ENCODE measurements around the gene COL13A1.

COL13A1 gene

DNA sequence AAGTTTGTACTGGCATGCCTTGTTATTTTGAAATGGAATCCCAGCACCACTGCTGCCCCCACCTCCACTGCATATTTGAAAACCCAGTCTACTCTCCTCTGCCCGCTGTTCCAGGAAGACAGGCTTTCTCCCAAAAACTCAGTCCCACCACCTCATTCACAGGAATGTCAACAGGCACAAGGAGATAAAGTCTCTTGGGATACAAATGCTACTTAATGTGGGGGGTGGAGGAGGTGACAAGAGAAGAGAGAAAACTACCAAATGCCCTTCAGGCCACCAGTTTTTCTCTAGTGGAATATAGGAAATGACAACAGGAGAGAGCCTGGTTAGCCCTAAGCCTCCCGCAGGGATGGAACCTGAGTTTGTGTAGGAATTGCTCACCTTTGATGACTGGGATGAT, 1.0 kb upstream of the COL13A1 start (continued):
- TF ChIP-seq, protein P1, sequence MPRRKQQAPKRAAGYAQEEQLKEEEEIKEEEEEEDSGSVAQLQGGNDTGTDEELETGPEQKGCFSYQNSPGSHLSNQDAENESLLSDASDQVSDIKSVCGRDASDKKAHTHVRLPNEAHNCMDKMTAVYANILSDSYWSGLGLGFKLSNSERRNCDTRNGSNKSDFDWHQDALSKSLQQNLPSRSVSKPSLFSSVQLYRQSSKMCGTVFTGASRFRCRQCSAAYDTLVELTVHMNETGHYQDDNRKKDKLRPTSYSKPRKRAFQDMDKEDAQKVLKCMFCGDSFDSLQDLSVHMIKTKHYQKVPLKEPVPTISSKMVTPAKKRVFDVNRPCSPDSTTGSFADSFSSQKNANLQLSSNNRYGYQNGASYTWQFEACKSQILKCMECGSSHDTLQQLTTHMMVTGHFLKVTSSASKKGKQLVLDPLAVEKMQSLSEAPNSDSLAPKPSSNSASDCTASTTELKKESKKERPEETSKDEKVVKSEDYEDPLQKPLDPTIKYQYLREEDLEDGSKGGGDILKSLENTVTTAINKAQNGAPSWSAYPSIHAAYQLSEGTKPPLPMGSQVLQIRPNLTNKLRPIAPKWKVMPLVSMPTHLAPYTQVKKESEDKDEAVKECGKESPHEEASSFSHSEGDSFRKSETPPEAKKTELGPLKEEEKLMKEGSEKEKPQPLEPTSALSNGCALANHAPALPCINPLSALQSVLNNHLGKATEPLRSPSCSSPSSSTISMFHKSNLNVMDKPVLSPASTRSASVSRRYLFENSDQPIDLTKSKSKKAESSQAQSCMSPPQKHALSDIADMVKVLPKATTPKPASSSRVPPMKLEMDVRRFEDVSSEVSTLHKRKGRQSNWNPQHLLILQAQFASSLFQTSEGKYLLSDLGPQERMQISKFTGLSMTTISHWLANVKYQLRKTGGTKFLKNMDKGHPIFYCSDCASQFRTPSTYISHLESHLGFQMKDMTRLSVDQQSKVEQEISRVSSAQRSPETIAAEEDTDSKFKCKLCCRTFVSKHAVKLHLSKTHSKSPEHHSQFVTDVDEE (CRISPR knock-in tag; IDR thresholded peaks at IDR 0.05): no peak

DNA sequence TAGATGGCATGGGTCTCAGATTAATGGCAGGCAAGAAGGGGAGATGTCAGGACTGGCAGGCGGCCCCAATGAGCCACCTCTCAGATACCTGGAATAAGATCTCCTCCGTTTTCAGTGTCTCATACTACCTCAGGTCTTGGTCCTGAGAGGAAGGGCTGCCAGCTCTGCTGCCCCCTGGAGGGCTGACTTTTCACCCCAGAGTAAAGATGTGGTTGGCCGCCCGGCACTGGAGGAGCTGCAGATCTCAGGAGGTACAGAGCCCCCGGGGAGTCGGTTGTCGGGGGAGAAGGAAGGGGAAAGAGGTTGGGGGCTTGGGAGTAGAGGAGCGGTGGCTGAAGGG, 642 bp upstream of the COL13A1 start:
- TF ChIP-seq ESRRG (CRISPR knock-in tag; IDR thresholded peaks at IDR 0.05) (no peak), RARB (CRISPR knock-in tag; IDR thresholded peaks at IDR 0.05) (no peak), ZNF565 (CRISPR knock-in tag; conservative IDR thresholded peaks at IDR 0.05; ENCODE audit: low read depth) (no peak), BACH2 (CRISPR knock-in tag; IDR thresholded peaks at IDR 0.05; ENCODE audit: borderline replicate concordance) (no peak), ARNTL (CRISPR knock-in tag; IDR thresholded peaks at IDR 0.05; ENCODE audit: borderline replicate concordance, low read depth) (no peak), TCF4 (CRISPR knock-in tag; IDR thresholded peaks at IDR 0.05; ENCODE audit: borderline replicate concordance) (no peak), ZNF8 (CRISPR knock-in tag; IDR thresholded peaks at IDR 0.05) (no peak), ZFP3 (CRISPR knock-in tag; IDR thresholded peaks at IDR 0.05) (no peak), SNAI2 (CRISPR knock-in tag; IDR thresholded peaks at IDR 0.05) (no peak), OSR1 (CRISPR knock-in tag; IDR thresholded peaks at IDR 0.05) (no peak), PPARA (CRISPR knock-in tag; IDR thresholded peaks at IDR 0.05; ENCODE audit: borderline replicate concordance) (no peak), ZFP30 (CRISPR knock-in tag; IDR thresholded peaks at IDR 0.05) (no peak), ZNF70 (CRISPR knock-in tag; IDR thresholded peaks at IDR 0.05) (no peak), GLIS3 (CRISPR knock-in tag; IDR thresholded peaks at IDR 0.05) (no peak)
- TF ChIP-seq, protein P2, sequence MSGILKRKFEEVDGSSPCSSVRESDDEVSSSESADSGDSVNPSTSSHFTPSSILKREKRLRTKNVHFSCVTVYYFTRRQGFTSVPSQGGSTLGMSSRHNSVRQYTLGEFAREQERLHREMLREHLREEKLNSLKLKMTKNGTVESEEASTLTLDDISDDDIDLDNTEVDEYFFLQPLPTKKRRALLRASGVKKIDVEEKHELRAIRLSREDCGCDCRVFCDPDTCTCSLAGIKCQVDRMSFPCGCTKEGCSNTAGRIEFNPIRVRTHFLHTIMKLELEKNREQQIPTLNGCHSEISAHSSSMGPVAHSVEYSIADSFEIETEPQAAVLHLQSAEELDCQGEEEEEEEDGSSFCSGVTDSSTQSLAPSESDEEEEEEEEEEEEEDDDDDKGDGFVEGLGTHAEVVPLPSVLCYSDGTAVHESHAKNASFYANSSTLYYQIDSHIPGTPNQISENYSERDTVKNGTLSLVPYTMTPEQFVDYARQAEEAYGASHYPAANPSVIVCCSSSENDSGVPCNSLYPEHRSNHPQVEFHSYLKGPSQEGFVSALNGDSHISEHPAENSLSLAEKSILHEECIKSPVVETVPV (CRISPR knock-in tag; IDR thresholded peaks at IDR 0.05): no peak
- TF ChIP-seq, protein P3, sequence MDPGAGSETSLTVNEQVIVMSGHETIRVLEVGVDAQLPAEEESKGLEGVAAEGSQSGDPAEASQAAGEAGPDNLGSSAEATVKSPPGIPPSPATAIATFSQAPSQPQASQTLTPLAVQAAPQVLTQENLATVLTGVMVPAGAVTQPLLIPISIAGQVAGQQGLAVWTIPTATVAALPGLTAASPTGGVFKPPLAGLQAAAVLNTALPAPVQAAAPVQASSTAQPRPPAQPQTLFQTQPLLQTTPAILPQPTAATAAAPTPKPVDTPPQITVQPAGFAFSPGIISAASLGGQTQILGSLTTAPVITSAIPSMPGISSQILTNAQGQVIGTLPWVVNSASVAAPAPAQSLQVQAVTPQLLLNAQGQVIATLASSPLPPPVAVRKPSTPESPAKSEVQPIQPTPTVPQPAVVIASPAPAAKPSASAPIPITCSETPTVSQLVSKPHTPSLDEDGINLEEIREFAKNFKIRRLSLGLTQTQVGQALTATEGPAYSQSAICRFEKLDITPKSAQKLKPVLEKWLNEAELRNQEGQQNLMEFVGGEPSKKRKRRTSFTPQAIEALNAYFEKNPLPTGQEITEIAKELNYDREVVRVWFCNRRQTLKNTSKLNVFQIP (CRISPR knock-in tag; IDR thresholded peaks at IDR 0.05; ENCODE audit: borderline replicate concordance, low read depth): no peak
- TF ChIP-seq, protein P4, sequence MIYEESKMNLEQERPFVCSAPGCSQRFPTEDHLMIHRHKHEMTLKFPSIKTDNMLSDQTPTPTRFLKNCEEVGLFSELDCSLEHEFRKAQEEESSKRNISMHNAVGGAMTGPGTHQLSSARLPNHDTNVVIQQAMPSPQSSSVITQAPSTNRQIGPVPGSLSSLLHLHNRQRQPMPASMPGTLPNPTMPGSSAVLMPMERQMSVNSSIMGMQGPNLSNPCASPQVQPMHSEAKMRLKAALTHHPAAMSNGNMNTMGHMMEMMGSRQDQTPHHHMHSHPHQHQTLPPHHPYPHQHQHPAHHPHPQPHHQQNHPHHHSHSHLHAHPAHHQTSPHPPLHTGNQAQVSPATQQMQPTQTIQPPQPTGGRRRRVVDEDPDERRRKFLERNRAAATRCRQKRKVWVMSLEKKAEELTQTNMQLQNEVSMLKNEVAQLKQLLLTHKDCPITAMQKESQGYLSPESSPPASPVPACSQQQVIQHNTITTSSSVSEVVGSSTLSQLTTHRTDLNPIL (CRISPR knock-in tag; IDR thresholded peaks at IDR 0.05; ENCODE audit: low read depth): no peak
- TF ChIP-seq, protein P5, sequence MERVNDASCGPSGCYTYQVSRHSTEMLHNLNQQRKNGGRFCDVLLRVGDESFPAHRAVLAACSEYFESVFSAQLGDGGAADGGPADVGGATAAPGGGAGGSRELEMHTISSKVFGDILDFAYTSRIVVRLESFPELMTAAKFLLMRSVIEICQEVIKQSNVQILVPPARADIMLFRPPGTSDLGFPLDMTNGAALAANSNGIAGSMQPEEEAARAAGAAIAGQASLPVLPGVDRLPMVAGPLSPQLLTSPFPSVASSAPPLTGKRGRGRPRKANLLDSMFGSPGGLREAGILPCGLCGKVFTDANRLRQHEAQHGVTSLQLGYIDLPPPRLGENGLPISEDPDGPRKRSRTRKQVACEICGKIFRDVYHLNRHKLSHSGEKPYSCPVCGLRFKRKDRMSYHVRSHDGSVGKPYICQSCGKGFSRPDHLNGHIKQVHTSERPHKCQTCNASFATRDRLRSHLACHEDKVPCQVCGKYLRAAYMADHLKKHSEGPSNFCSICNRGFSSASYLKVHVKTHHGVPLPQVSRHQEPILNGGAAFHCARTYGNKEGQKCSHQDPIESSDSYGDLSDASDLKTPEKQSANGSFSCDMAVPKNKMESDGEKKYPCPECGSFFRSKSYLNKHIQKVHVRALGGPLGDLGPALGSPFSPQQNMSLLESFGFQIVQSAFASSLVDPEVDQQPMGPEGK (CRISPR knock-in tag; IDR thresholded peaks at IDR 0.05; ENCODE audit: borderline replicate concordance): no peak
- ATAC-seq: peak; percentile 82

DNA sequence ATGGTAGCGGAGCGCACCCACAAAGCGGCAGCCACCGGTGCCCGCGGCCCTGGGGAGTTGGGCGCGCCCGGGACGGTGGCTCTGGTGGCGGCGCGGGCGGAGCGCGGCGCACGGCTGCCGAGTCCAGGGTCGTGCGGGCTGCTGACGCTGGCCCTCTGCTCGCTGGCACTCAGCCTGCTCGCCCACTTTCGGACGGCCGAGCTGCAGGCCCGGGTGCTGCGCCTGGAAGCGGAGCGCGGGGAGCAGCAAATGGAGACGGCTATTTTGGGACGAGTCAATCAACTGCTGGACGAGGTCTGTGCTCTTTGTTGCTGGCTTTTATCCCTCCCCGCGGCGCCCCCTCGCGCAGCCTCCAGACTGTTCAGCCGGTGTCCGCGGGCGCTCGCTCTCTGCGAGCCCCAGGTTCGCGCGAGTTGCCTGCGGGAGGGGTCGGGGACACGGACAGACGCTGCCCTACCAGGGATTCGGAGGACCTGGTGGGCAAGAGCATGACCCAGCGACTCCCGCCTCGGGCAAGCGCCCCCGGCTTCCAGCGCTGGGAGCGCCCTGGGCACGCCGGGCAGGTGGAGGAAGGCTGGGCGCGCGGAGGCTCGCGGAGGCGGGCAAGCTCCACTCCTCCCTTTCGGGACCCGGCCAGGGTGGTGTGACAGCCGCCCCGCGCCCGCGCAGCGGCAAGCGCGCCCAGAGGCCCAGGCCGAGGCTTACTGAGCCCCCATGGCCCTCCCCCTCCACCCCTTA, 887 bp downstream of the COL13A1 start:
- ATAC-seq: peak; percentile 70
- TF ChIP-seq, protein P4 (CRISPR knock-in tag; IDR thresholded peaks at IDR 0.05; ENCODE audit: low read depth): no peak
- TF ChIP-seq ARNTL (CRISPR knock-in tag; IDR thresholded peaks at IDR 0.05; ENCODE audit: borderline replicate concordance, low read depth) (no peak), SNAI2 (CRISPR knock-in tag; IDR thresholded peaks at IDR 0.05) (no peak), ZFP30 (CRISPR knock-in tag; IDR thresholded peaks at IDR 0.05) (no peak), ZNF70 (CRISPR knock-in tag; IDR thresholded peaks at IDR 0.05) (no peak), ZFP3 (CRISPR knock-in tag; IDR thresholded peaks at IDR 0.05) (no peak), ZC3H10 (CRISPR knock-in tag; IDR thresholded peaks at IDR 0.05) (no peak), OSR1 (CRISPR knock-in tag; IDR thresholded peaks at IDR 0.05) (no peak), BACH2 (CRISPR knock-in tag; IDR thresholded peaks at IDR 0.05; ENCODE audit: borderline replicate concordance) (no peak), PPARA (CRISPR knock-in tag; IDR thresholded peaks at IDR 0.05; ENCODE audit: borderline replicate concordance) (no peak), ESRRG (CRISPR knock-in tag; IDR thresholded peaks at IDR 0.05) (no peak), GLIS3 (CRISPR knock-in tag; IDR thresholded peaks at IDR 0.05) (no peak), ZNF565 (CRISPR knock-in tag; conservative IDR thresholded peaks at IDR 0.05; ENCODE audit: low read depth) (no peak)
- TF ChIP-seq, protein P1 (CRISPR knock-in tag; IDR thresholded peaks at IDR 0.05): no peak
- TF ChIP-seq, protein P3 (CRISPR knock-in tag; IDR thresholded peaks at IDR 0.05; ENCODE audit: borderline replicate concordance, low read depth): no peak

All from SK-N-SH treated with all-trans-retinoic acid at 6 μM for 48 hours (cell line).